Neural cell (in vitro differentiated cells): ENCODE results near the gene DROSHA. TPM values are rescaled to one million over a fixed set of nuclear protein-coding genes. Genes with fewer than 3 reads are reported as not detected.

Experiments used
- H2AFZ ChIP-seq: fragments of 200-600, 300-800 bp; sonication (generic), shearing (Covaris generic); 2 replicates; pipeline ENCODE4 v1.6.0; 2014; ENCODE audit warnings: low read depth, mild to moderate bottlenecking, antibody characterized with exemption, low read length, moderate library complexity
- H3F3A ChIP-seq: fragments of 200-600 bp; shearing (Covaris generic); 2 replicates; pipeline ENCODE4 v1.6.1; 2016; ENCODE audit warnings: mild to moderate bottlenecking, moderate library complexity, mixed read lengths, antibody characterized with exemption, low read length; ENCODE audit not compliant: insufficient read depth, poor library complexity, severe bottlenecking
- H3K27ac ChIP-seq: fragments of 200-600, 300-800 bp; sonication (generic), shearing (Covaris generic); 2 replicates; pipeline ENCODE4 v1.5.1; 2014; ENCODE audit warnings: mild to moderate bottlenecking, low read length, moderate library complexity
- H3K27me3 ChIP-seq: fragments of 300-800, 200-600 bp; sonication (generic), shearing (Covaris generic); 2 replicates; pipeline ENCODE4 v1.6.0; 2014; ENCODE audit warnings: mild to moderate bottlenecking, low read depth, low read length, moderate library complexity; ENCODE audit not compliant: insufficient read depth
- H3K36me3 ChIP-seq: fragments of 300-800, 200-600 bp; sonication (generic), shearing (Covaris generic); 2 replicates; pipeline ENCODE4 v1.5.1; 2014; ENCODE audit warnings: mild to moderate bottlenecking, antibody characterized with exemption, low read length, moderate library complexity; ENCODE audit not compliant: insufficient read depth
- H3K4me2 ChIP-seq: fragments of 300-800, 200-600 bp; sonication (generic), shearing (Covaris generic); 2 replicates; pipeline ENCODE4 v1.6.0; 2014; ENCODE audit warnings: mild to moderate bottlenecking, low read length
- H3K4me3 ChIP-seq: fragments of 300-800, 200-600 bp; sonication (generic), shearing (Covaris generic); 2 replicates; pipeline ENCODE4 v1.5.1; 2014; ENCODE audit warnings: mild to moderate bottlenecking, low read length, moderate library complexity
- H3K79me2 ChIP-seq: fragments of 200-600 bp; shearing (Covaris generic); replicated peaks from 2 replicates; pipeline ENCODE4 v1.6.0; 2014; ENCODE audit warnings: mild to moderate bottlenecking, low read length, moderate library complexity; ENCODE audit not compliant: insufficient read depth
- H3K9ac ChIP-seq: fragments of 300-800, 200-600 bp; sonication (generic), shearing (Covaris generic); 2 replicates; pipeline ENCODE4 v1.6.1; 2016; ENCODE audit warnings: mild to moderate bottlenecking, low read length, mixed read lengths
- H3K9me2 ChIP-seq: fragments of 200-600 bp; shearing (Covaris generic); 2 replicates; pipeline ENCODE4 v1.6.1; 2016; ENCODE audit warnings: mild to moderate bottlenecking, low read length, mixed read lengths; ENCODE audit not compliant: insufficient read depth
- H3K9me3 ChIP-seq: fragments of 200-600, 300-800 bp; sonication (generic), shearing (Covaris generic); 2 replicates; pipeline ENCODE4 v1.6.1; 2016; ENCODE audit warnings: mild to moderate bottlenecking, mixed run types, low read length, moderate library complexity, mixed read lengths
- H4K20me1 ChIP-seq: fragments of 200-600 bp; shearing (Covaris generic); 2 replicates; pipeline ENCODE4 v1.6.1; 2016; ENCODE audit warnings: mild to moderate bottlenecking, mixed run types; ENCODE audit not compliant: insufficient read depth
- CTCF ChIP-seq: fragments of 450-650 bp; IDR thresholded peaks from 2 replicates; pipeline ENCODE4 v1.5.1; 2014; ENCODE audit warnings: antibody characterized with exemption, mild to moderate bottlenecking, moderate library complexity; ENCODE audit not compliant: poor library complexity, severe bottlenecking
- EP300 ChIP-seq: fragments of 450-650 bp; conservative IDR thresholded peaks from 2 replicates; pipeline ENCODE4 v1.6.1; 2014; ENCODE audit warnings: antibody characterized with exemption, mild to moderate bottlenecking, moderate library complexity; ENCODE audit not compliant: poor library complexity, severe bottlenecking
- EZH2 ChIP-seq: fragments of 200-600, 300-800 bp; shearing (Covaris generic), sonication (generic); IDR thresholded peaks from 2 replicates; pipeline ENCODE4 v1.6.1; 2014; ENCODE audit warnings: antibody characterized with exemption, low read length, borderline replicate concordance, mild to moderate bottlenecking; ENCODE audit not compliant: insufficient read depth, poor library complexity, severe bottlenecking
- MXI1 ChIP-seq: fragments of 450-650 bp; conservative IDR thresholded peaks from 2 replicates; pipeline ENCODE4 v1.6.1; 2014; ENCODE audit warnings: antibody characterized with exemption, mild to moderate bottlenecking; ENCODE audit not compliant: poor library complexity, severe bottlenecking
- POLR2AphosphoS5 ChIP-seq: IDR thresholded peaks from 2 replicates; pipeline ENCODE4 v1.6.1; 2012
- RAD21 ChIP-seq: fragments of 450-650 bp; conservative IDR thresholded peaks from 2 replicates; pipeline ENCODE4 v1.6.1; 2014; ENCODE audit warnings: antibody characterized with exemption, mild to moderate bottlenecking, moderate library complexity
- REST ChIP-seq: IDR thresholded peaks from 2 replicates; pipeline ENCODE4 v1.6.1; 2012; ENCODE audit warnings: borderline replicate concordance
- SMC3 ChIP-seq: fragments of 450-650 bp; conservative IDR thresholded peaks from 2 replicates; pipeline ENCODE4 v1.6.1; 2014; ENCODE audit warnings: antibody characterized with exemption, mild to moderate bottlenecking, moderate library complexity; ENCODE audit not compliant: poor library complexity
- TAF1 ChIP-seq: IDR thresholded peaks from 2 replicates; pipeline ENCODE4 v1.6.1; 2012; ENCODE audit warnings: low read depth
- polyA minus RNA-seq: library from RNA; depleted of rRNA, polyadenylated mRNA; stranded (reverse); fragments of >200 nt; gene quantifications from 2 replicates; pipeline ENCODE4 v1.2.3, GENCODE V29; 2014
- polyA plus RNA-seq: library from polyadenylated mRNA; depleted of rRNA; stranded (reverse); fragments of >200 nt; gene quantifications from 2 replicates; pipeline ENCODE4 v1.2.3, GENCODE V29; 2014

DROSHA gene
- polyA plus RNA-seq (88.5 and 109 TPM in 2 replicates), polyA minus RNA-seq (89.4 and 129 TPM in 2 replicates)

- Histone ChIP-seq H3K9ac (peak within 1 kb of the TSS; percentile 74), H2AFZ (peak within 1 kb of the TSS; percentile 70), H3K79me2 (peaks cover 28% of the 10 kb centered on the region)
These were observed at the start of gene DROSHA, which contains the start of gene C5orf22 for GRCh38 chr5:31531888-31532547. Gene DROSHA (minus strand): TSS chr5:31532093. CDS start chr5:31529059, 3,034 bp downstream. Gene C5orf22 (plus strand): TSS chr5:31532301. CDS start chr5:31532393, 92 bp downstream.

More at GRCh38 chr5:31531888-31532547, at the start of gene DROSHA, which contains the start of gene C5orf22:
- Histone ChIP-seq H3K4me2 (peak within 1 kb of the TSS; percentile 72), H3K4me3 (peak within 1 kb of the TSS; percentile 69), H3K36me3 (peaks cover 4% of the 10 kb centered on the region), H3K27me3 (no peaks in the 10 kb centered on the region), H3K9me2 (no peaks in the 10 kb centered on the region), H3K27ac (peak within 1 kb of the TSS; percentile 65), H3K9me3 (no peaks in the 10 kb centered on the region), H4K20me1 (no peaks in the 10 kb centered on the region), H3F3A (no peaks in the 10 kb centered on the region)
- TF ChIP-seq CTCF (peak; percentile 51), EZH2 (no peak), MXI1 (peak; percentile 35), RAD21 (peak; percentile 24), EP300 (peak; percentile 33), TAF1 (peak; percentile 66), POLR2AphosphoS5 (peak; percentile 70), SMC3 (peak; percentile 63), REST (no peak)
